ENCODE results near the gene CEP112.

CEP112 gene

GRCh38 chr17:65917560-65917959 is 274.4 kb downstream of the CEP112 start:
- Histone ChIP-seq H3K4me1 (ENCODE audit: low read depth, poor library complexity, severe bottlenecking) (no peaks in the 10 kb centered on the region), H3K27me3 (ENCODE audit: insufficient read depth, low read depth) (no peaks in the 10 kb centered on the region), H3K4me2 (no peak overlapping the region), H2AFZ (ENCODE audit: low read depth) (no peak overlapping the region), H3K27ac (no peak overlapping the region), H3K9ac (no peak overlapping the region), H3K36me3 (ENCODE audit: insufficient read depth) (no peaks in the 10 kb centered on the region), H4K20me1 (ENCODE audit: insufficient read depth) (no peaks in the 10 kb centered on the region), H3K79me2 (ENCODE audit: insufficient read depth, low read depth) (no peaks in the 10 kb centered on the region), H3K4me3 (IDR thresholded peaks at IDR 0.05; ENCODE audit: insufficient read depth, low read depth, low read length) (no peak overlapping the region)
- no peak for TF ChIP-seq CTCF (conservative IDR thresholded peaks at IDR 0.05; ENCODE audit: low read depth, low read length)

GRCh38 chr17:65916425-65916824 is 275.5 kb downstream of the CEP112 start:
- no peak for TF ChIP-seq CTCF (conservative IDR thresholded peaks at IDR 0.05; ENCODE audit: low read depth, low read length)
- H3K79me2 ChIP-seq (ENCODE audit: insufficient read depth, low read depth), result no peaks in the 10 kb centered on the region
- H3K36me3 ChIP-seq (ENCODE audit: insufficient read depth), result no peaks in the 10 kb centered on the region
- H3K27me3 ChIP-seq (ENCODE audit: insufficient read depth, low read depth), result no peaks in the 10 kb centered on the region
- H2AFZ ChIP-seq (ENCODE audit: low read depth), result no peak overlapping the region
- no peak overlapping the region for H3K4me2 ChIP-seq
- H3K4me1 ChIP-seq (ENCODE audit: low read depth, poor library complexity, severe bottlenecking), result no peaks in the 10 kb centered on the region
- no peak overlapping the region for H3K9ac ChIP-seq
- no peaks in the 10 kb centered on the region for H4K20me1 ChIP-seq (ENCODE audit: insufficient read depth)
- no peak overlapping the region for H3K27ac ChIP-seq
- H3K4me3 ChIP-seq (IDR thresholded peaks at IDR 0.05; ENCODE audit: insufficient read depth, low read depth, low read length), result no peak overlapping the region

GRCh38 chr17:65914784-65915342 is 277.1 kb downstream of the CEP112 start:
- Histone ChIP-seq H3K79me2 (ENCODE audit: insufficient read depth, low read depth) (no peaks in the 10 kb centered on the region), H3K4me1 (ENCODE audit: low read depth, poor library complexity, severe bottlenecking) (no peaks in the 10 kb centered on the region), H3K27ac (no peak overlapping the region), H3K4me2 (no peak overlapping the region), H3K9ac (no peak overlapping the region), H3K27me3 (ENCODE audit: insufficient read depth, low read depth) (no peaks in the 10 kb centered on the region), H4K20me1 (ENCODE audit: insufficient read depth) (no peaks in the 10 kb centered on the region), H3K36me3 (ENCODE audit: insufficient read depth) (no peaks in the 10 kb centered on the region), H3K4me3 (IDR thresholded peaks at IDR 0.05; ENCODE audit: insufficient read depth, low read depth, low read length) (no peak overlapping the region), H2AFZ (ENCODE audit: low read depth) (no peak overlapping the region)
- no peak for TF ChIP-seq CTCF (conservative IDR thresholded peaks at IDR 0.05; ENCODE audit: low read depth, low read length)

GRCh38 chr17:65913326-65913850 is 278.5 kb downstream of the CEP112 start:
- Histone ChIP-seq H3K27ac (no peak overlapping the region), H3K4me2 (no peak overlapping the region), H3K4me3 (IDR thresholded peaks at IDR 0.05; ENCODE audit: insufficient read depth, low read depth, low read length) (no peak overlapping the region), H3K4me1 (ENCODE audit: low read depth, poor library complexity, severe bottlenecking) (no peaks in the 10 kb centered on the region), H3K9ac (no peak overlapping the region), H4K20me1 (ENCODE audit: insufficient read depth) (no peaks in the 10 kb centered on the region), H3K79me2 (ENCODE audit: insufficient read depth, low read depth) (no peaks in the 10 kb centered on the region), H3K27me3 (ENCODE audit: insufficient read depth, low read depth) (no peaks in the 10 kb centered on the region), H3K36me3 (ENCODE audit: insufficient read depth) (no peaks in the 10 kb centered on the region), H2AFZ (ENCODE audit: low read depth) (no peak overlapping the region)
- no peak for TF ChIP-seq CTCF (conservative IDR thresholded peaks at IDR 0.05; ENCODE audit: low read depth, low read length)
